Panc1 (cell line): ENCODE measurements around the gene ITPR3. TPM values are rescaled to one million over a fixed set of nuclear protein-coding genes. Genes with fewer than 3 reads are reported as not detected.

ENCODE experiments used
- ATAC-seq: fragments of 200-7000 bp; cut with Tn5 transposase; 2 replicates; pipeline ENCODE4 v1.9.1; 2020; ENCODE audit warnings: mild to moderate bottlenecking, moderate library complexity
- BruUV-seq: library from RNA; stranded (reverse); fragments of 400-500 nt; replicated peaks from 2 replicates; lab custom pipeline; 2021; lab: Mats Ljungman, UMichigan
- CTCF ChIA-PET: fragments of 300-600 bp; sonication (Branson Sonifier 250); formaldehyde crosslinking; loops from one replicate; lab custom pipeline; 2022; ENCODE audit warnings: antibody characterized with exemption; lab: Charles Lee
- POLR2A ChIA-PET: fragments of 300-600 bp; sonication (Branson Sonifier 250); formaldehyde crosslinking; loops from one replicate; lab custom pipeline; 2022; ENCODE audit warnings: antibody characterized with exemption; lab: Charles Lee
- DNase-seq: peaks from one replicate; pipeline ENCODE4 v3.0.0-alpha.2; 2010; ENCODE audit warnings: low read depth, low spot score
- H3K27ac ChIP-seq: 2 replicates; pipeline ENCODE4 v1.5.1; 2011; ENCODE audit warnings: mild to moderate bottlenecking, low read length, inconsistent platforms
- H3K27me3 ChIP-seq: fragments of 200-500 bp; sonication (Bioruptor generic); 2 replicates; pipeline ENCODE4 v1.6.0; 2014; ENCODE audit warnings: low read length, inconsistent platforms; ENCODE audit not compliant: control insufficient read depth, insufficient read depth
- H3K36me3 ChIP-seq: fragments of 200-500 bp; sonication (Bioruptor generic); 2 replicates; pipeline ENCODE4 v1.5.1; 2014; ENCODE audit warnings: inconsistent platforms, mild to moderate bottlenecking, low read length, moderate library complexity; ENCODE audit not compliant: control insufficient read depth, insufficient read depth
- H3K4me1 ChIP-seq: 2 replicates; pipeline ENCODE4 v1.5.1; 2011; ENCODE audit warnings: inconsistent platforms, mild to moderate bottlenecking, low read length, moderate library complexity; ENCODE audit not compliant: control insufficient read depth, insufficient read depth
- H3K4me3 ChIP-seq, 2 experiments: 2 replicates each; pipeline ENCODE4 v1.5.1; 2011 to 2012; ENCODE audit warnings: low read depth in 2 of 2, low read length in 2 of 2, mild to moderate bottlenecking in 2 of 2, inconsistent platforms in 1 of 2, moderate library complexity in 1 of 2
- H3K9me3 ChIP-seq: fragments of 200-500 bp; sonication (Bioruptor generic); 2 replicates; pipeline ENCODE4 v1.5.1; 2014; ENCODE audit warnings: low read depth, mild to moderate bottlenecking, inconsistent platforms, low read length, moderate library complexity; ENCODE audit not compliant: control insufficient read depth, insufficient read depth
- CTCF ChIP-seq: fragments of 450-650 bp; IDR thresholded peaks from 2 replicates; pipeline ENCODE4 v1.5.1; 2017; ENCODE audit warnings: mild to moderate bottlenecking
- POLR2AphosphoS5 ChIP-seq: IDR thresholded peaks from 2 replicates; pipeline ENCODE4 v1.6.1; 2012; ENCODE audit warnings: mild to moderate bottlenecking, low read depth, low read length, moderate library complexity
- SIN3A ChIP-seq: IDR thresholded peaks from 2 replicates; pipeline ENCODE4 v1.6.1; 2012; ENCODE audit warnings: low read depth, mild to moderate bottlenecking, low read length, moderate library complexity, borderline replicate concordance; ENCODE audit not compliant: insufficient read depth
- TCF7L2 ChIP-seq: IDR thresholded peaks from 2 replicates; pipeline ENCODE4 v1.6.1; 2011; ENCODE audit warnings: mild to moderate bottlenecking, low read depth, low read length, inconsistent platforms
- in situ Hi-C: cut with HindIII; loops from 2 replicates; pipeline ENCODE4 v1.10.0; 2016; ENCODE audit warnings: low sequenced_read_pairs, low pct_unique_long_range_greater_than_20kb
- intact Hi-C: fragments of 100-400 bp; cut with micrococcal nuclease; formaldehyde crosslinking; loops from one replicate; pipeline ENCODE4 v1.10.0; 2022; ENCODE audit not compliant: unreplicated experiment
- total RNA-seq: library from RNA; stranded (reverse); gene quantifications from one replicate; pipeline ENCODE4 v1.2.1, GENCODE V29; 2021; ENCODE audit not compliant: unreplicated experiment
- TF ChIP-seq, protein P1 (sequence below), 2 experiments: IDR thresholded peaks; 2 replicates each; pipeline ENCODE4 v1.6.1; 2011 to 2012; ENCODE audit warnings: low read depth in 2 of 2, control low read depth in 1 of 2, low read length in 1 of 2, mild to moderate bottlenecking in 1 of 2, moderate library complexity in 1 of 2; ENCODE audit not compliant: insufficient read depth in 1 of 2

The ITPR3 gene
- total RNA-seq, 1 experiment from 2014 or later: 65.8 TPM

DNA sequence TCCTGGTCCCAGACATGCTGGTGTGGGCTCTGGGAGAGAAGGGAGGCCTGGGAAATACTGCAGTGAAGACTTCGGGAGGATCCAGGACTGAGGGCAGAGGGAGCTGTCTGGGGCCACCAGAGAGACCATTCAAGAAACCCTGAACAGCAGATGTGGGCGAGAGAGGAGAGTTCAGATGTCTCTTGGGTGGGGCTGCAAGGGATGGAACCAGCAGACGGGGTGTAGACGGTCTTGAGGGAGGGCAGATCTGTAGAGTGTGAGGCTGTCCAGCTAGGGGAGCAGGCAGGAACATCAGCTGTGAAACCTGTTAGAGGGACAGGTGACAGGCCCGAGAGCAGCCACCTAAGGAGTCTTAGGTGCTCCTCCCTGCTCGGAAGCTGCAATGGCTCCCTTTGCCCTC lies 38.9 kb downstream of the ITPR3 start:
- Histone ChIP-seq H3K4me3 (no peak overlapping the region), H3K4me1 (no peaks in the 10 kb centered on the region), H3K27me3 (no peaks in the 10 kb centered on the region), H3K27ac (no peak overlapping the region), H3K36me3 (no peaks in the 10 kb centered on the region), H3K9me3 (no peaks in the 10 kb centered on the region)
- POLR2A ChIA-PET: no interaction called here
- no peak for DNase-seq
- in situ Hi-C loops (no loop called here), intact Hi-C loops (no loop called here)
- no TSS peak for BruUV-seq
- CTCF ChIA-PET: no interaction called here
- no peak for ATAC-seq
- no peak for TF ChIP-seq POLR2AphosphoS5
- no peak for TF ChIP-seq CTCF
- no peak for TF ChIP-seq SIN3A
- TF ChIP-seq TCF7L2: no peak
- TF ChIP-seq, protein P1, sequence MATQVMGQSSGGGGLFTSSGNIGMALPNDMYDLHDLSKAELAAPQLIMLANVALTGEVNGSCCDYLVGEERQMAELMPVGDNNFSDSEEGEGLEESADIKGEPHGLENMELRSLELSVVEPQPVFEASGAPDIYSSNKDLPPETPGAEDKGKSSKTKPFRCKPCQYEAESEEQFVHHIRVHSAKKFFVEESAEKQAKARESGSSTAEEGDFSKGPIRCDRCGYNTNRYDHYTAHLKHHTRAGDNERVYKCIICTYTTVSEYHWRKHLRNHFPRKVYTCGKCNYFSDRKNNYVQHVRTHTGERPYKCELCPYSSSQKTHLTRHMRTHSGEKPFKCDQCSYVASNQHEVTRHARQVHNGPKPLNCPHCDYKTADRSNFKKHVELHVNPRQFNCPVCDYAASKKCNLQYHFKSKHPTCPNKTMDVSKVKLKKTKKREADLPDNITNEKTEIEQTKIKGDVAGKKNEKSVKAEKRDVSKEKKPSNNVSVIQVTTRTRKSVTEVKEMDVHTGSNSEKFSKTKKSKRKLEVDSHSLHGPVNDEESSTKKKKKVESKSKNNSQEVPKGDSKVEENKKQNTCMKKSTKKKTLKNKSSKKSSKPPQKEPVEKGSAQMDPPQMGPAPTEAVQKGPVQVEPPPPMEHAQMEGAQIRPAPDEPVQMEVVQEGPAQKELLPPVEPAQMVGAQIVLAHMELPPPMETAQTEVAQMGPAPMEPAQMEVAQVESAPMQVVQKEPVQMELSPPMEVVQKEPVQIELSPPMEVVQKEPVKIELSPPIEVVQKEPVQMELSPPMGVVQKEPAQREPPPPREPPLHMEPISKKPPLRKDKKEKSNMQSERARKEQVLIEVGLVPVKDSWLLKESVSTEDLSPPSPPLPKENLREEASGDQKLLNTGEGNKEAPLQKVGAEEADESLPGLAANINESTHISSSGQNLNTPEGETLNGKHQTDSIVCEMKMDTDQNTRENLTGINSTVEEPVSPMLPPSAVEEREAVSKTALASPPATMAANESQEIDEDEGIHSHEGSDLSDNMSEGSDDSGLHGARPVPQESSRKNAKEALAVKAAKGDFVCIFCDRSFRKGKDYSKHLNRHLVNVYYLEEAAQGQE (IDR thresholded peaks at IDR 0.05; ENCODE audit: insufficient read depth in 1 of 2, low read depth in 2 of 2, low read length in 1 of 2): no peak

GRCh38 chr6:33661106-33661838 lies 40.1 kb downstream of the ITPR3 start:
- H3K36me3 ChIP-seq: no peaks in the 10 kb centered on the region
- ChIA-PET POLR2A (interaction anchor here (0.5 kb wide), 1 partner anchor 11 kb away, joined by 4 read pairs; no protein-coding TSS in a partner anchor), CTCF (no interaction called here)
- no peaks in the 10 kb centered on the region for H3K4me1 ChIP-seq
- BruUV-seq: no TSS peak
- no peak for TF ChIP-seq CTCF
- no peak for TF ChIP-seq POLR2AphosphoS5
- no peak for TF ChIP-seq TCF7L2
- TF ChIP-seq SIN3A: no peak
- no peaks in the 10 kb centered on the region for H3K9me3 ChIP-seq
- no peaks in the 10 kb centered on the region for H3K27me3 ChIP-seq
- intact Hi-C loops (no loop called here), in situ Hi-C loops (no loop called here)
- H3K4me3 ChIP-seq: no peak overlapping the region
- H3K27ac ChIP-seq: no peak overlapping the region
- ATAC-seq: no peak
- DNase-seq: no peak
